Measurements from ENCODE around the gene RFXAP. TPM values are rescaled to one million over a fixed set of nuclear protein-coding genes. Genes with fewer than 3 reads are reported as not detected.

Gene RFXAP
- total RNA-seq, 1 experiment from 2014 or later = 8.7 TPM

DNA sequence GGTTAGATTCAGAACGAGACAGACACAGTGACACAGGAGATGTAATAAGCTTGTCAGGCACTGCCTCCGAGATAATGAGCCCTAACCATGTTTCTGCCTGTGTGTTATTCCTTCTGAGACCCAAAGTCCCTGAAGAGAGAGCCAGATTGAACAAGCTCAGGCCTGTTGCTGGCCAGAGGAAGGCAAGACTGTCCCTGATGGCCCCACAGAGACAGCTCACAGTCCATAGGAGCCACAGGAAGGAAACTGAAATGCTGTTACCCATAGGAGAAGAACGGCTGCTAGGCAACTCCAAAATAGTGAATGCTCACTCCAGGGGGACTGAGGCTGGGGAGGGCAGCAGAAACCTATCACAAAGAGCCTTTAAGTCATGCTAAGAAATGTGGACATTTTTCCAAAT is 31.8 kb upstream of the RFXAP start:
- Histone ChIP-seq H2BK5ac (ENCODE audit: insufficient read length, low read length) (no peak overlapping the region), H3K79me1 (ENCODE audit: insufficient read depth, low read depth, low read length, poor library complexity, severe bottlenecking) (no peaks in the 10 kb centered on the region), H3K4me2 (ENCODE audit: insufficient read depth, insufficient read length, low read length) (no peak overlapping the region), H2AK5ac (ENCODE audit: insufficient read length, low read length) (no peak overlapping the region), H3K56ac (ENCODE audit: insufficient read length, low read depth, low read length) (no peak overlapping the region), H3K14ac (ENCODE audit: insufficient read depth, low read length) (no peak overlapping the region), H4K91ac (ENCODE audit: insufficient read length, low read depth, low read length) (no peak overlapping the region), H2BK15ac (ENCODE audit: low read depth, low read length) (no peak overlapping the region), H2BK20ac (ENCODE audit: low read depth, low read length, poor library complexity, severe bottlenecking) (no peak overlapping the region), H4K20me1 (ENCODE audit: control insufficient read depth, insufficient read depth, insufficient read length) (no peaks in the 10 kb centered on the region), H3K23me2 (ENCODE audit: insufficient read length, low read depth, low read length, poor library complexity, severe bottlenecking) (no peaks in the 10 kb centered on the region), H2AFZ (ENCODE audit: low read length) (no peak overlapping the region), H4K5ac (ENCODE audit: insufficient read length, low read depth, low read length) (no peak overlapping the region), H3T11ph (ENCODE audit: low read length) (no peak overlapping the region), H3K4me1 (ENCODE audit: insufficient read depth, low read length) (no peaks in the 10 kb centered on the region; the same call in 1 of the 2 replicates), H2BK12ac (ENCODE audit: insufficient read length, low read depth, low read length) (no peak overlapping the region), H3K9me3 (ENCODE audit: control insufficient read depth, low read depth, low read length) (no peaks in the 10 kb centered on the region), H3K27ac (ENCODE audit: insufficient read length, low read depth, low read length) (no peak overlapping the region), H3K18ac (ENCODE audit: insufficient read length, low read depth, low read length) (no peak overlapping the region), H3K4ac (ENCODE audit: low read depth, low read length) (no peak overlapping the region), H3K79me2 (ENCODE audit: insufficient read depth, low read length) (no peaks in the 10 kb centered on the region), H2BK120ac (ENCODE audit: low read depth, low read length, poor library complexity, severe bottlenecking) (no peak overlapping the region), H3K27me3 (ENCODE audit: insufficient read depth, low read length) (no peaks in the 10 kb centered on the region), H3K23ac (ENCODE audit: insufficient read length, low read depth, low read length) (no peak overlapping the region), H4K8ac (replicated peaks; ENCODE audit: insufficient read length, low read depth, low read length) (no peak overlapping the region), H3K9ac (ENCODE audit: extremely low read depth, insufficient read length, low read length) (no peak overlapping the region)
- Mint-ChIP-seq H3K4me3 (no peak overlapping the region), H3K27ac (0 out of 7 replicates have a peak overlapping the region, but pooled peaks have one; percentile 5 to 25 (median 16)), H3K4me1 (peaks cover 12 to 18% of the 10 kb centered on the region in 2 experiments), H3K9me3 (no peaks in the 10 kb centered on the region), H3K36me3 (ENCODE audit: insufficient read depth in 1 of 3, low read depth in 3 of 3) (no peaks in the 10 kb centered on the region; a peak in 1 of 7 replicates), H3K27me3 (ENCODE audit: low read depth) (no peaks in the 10 kb centered on the region; the same call in 1 of the 2 replicates)
- WGBS (ENCODE audit: extremely low coverage, insufficient read length, low lambda C conversion rate) = no CpG with 5 or more reads among the region's 3 CpGs
- peak; percentile 39 for DNase-seq
- no peak for TF ChIP-seq CTCF (conservative IDR thresholded peaks at IDR 0.05)

Measured in H9 (cell line).